HepG2 (cell line): Measurements from ENCODE around the gene TUBB3. TPM values are rescaled to one million over a fixed set of nuclear protein-coding genes. Genes with fewer than 3 reads are reported as not detected.

Source experiments
- FLYWCH1 ChIP-seq: sonication (generic); formaldehyde crosslinking; IDR thresholded peaks from 2 replicates; pipeline ENCODE4 v1.8.1; 2023; ENCODE audit warnings: mild to moderate bottlenecking, missing genetic modification reagents
- PHF5A ChIP-seq: IDR thresholded peaks from one replicate; pipeline ENCODE4 v1.6.1; 2018; ENCODE audit warnings: low read depth, missing genetic modification reagents; ENCODE audit not compliant: unreplicated experiment
- RAD51 ChIP-seq: fragments of 450-650 bp; IDR thresholded peaks from 2 replicates; pipeline ENCODE4 v1.6.1; 2016; ENCODE audit warnings: borderline replicate concordance
- SOX5 ChIP-seq: IDR thresholded peaks from 2 replicates; pipeline ENCODE4 v1.6.1; 2016; ENCODE audit warnings: borderline replicate concordance
- SP5 ChIP-seq: IDR thresholded peaks from 2 replicates; pipeline ENCODE4 v1.6.1; 2016; ENCODE audit warnings: low read depth, borderline replicate concordance
- SRSF1 ChIP-seq: fragments of 200-400 bp; formaldehyde crosslinking; optimal IDR thresholded peaks from 2 replicates; pipeline ENCODE3; 2017; ENCODE audit warnings: mild to moderate bottlenecking, low read depth, low read length, moderate library complexity
- SRY ChIP-seq: sonication (generic); formaldehyde crosslinking; IDR thresholded peaks from 2 replicates; pipeline ENCODE4 v1.8.0; 2022; ENCODE audit warnings: mild to moderate bottlenecking, missing genetic modification reagents
- ZFP91 ChIP-seq: sonication (generic); formaldehyde crosslinking; IDR thresholded peaks from 2 replicates; pipeline ENCODE4 v1.9.0; 2022; ENCODE audit warnings: missing genetic modification reagents, mild to moderate bottlenecking, borderline replicate concordance
- ZNF251 ChIP-seq: sonication (generic); formaldehyde crosslinking; IDR thresholded peaks from 2 replicates; pipeline ENCODE4 v1.9.0; 2021; ENCODE audit warnings: mild to moderate bottlenecking, missing genetic modification reagents
- ZNF274 ChIP-seq: sonication (generic); formaldehyde crosslinking; IDR thresholded peaks from 2 replicates; pipeline ENCODE4 v1.5.1; 2020; ENCODE audit warnings: mild to moderate bottlenecking, missing genetic modification reagents
- ZNF30 ChIP-seq: sonication (generic); formaldehyde crosslinking; IDR thresholded peaks from 2 replicates; pipeline ENCODE4 v1.5.0; 2020; ENCODE audit warnings: mild to moderate bottlenecking, missing genetic modification reagents
- ZNF326 ChIP-seq: sonication (generic); formaldehyde crosslinking; IDR thresholded peaks from 2 replicates; pipeline ENCODE4 v1.4.0; 2020; ENCODE audit warnings: missing genetic modification reagents, borderline replicate concordance
- ZNF441 ChIP-seq: sonication (generic); formaldehyde crosslinking; IDR thresholded peaks from 2 replicates; pipeline ENCODE4 v1.7.0; 2021; ENCODE audit warnings: missing genetic modification reagents, borderline replicate concordance
- ZNF619 ChIP-seq: sonication (generic); formaldehyde crosslinking; IDR thresholded peaks from 2 replicates; pipeline ENCODE4 v1.4.0; 2020; ENCODE audit warnings: mild to moderate bottlenecking, missing genetic modification reagents
- ZNF747 ChIP-seq: sonication (generic); formaldehyde crosslinking; IDR thresholded peaks from 2 replicates; pipeline ENCODE4 v1.8.1; 2023; ENCODE audit warnings: missing genetic modification reagents, mild to moderate bottlenecking, borderline replicate concordance
- ZNF782 ChIP-seq: sonication (generic); formaldehyde crosslinking; IDR thresholded peaks from 2 replicates; pipeline ENCODE4 v1.4.0; 2020; ENCODE audit warnings: missing genetic modification reagents, mild to moderate bottlenecking, borderline replicate concordance
- ZSCAN25 ChIP-seq: sonication (generic); formaldehyde crosslinking; IDR thresholded peaks from 2 replicates; pipeline ENCODE4 v1.8.0; 2022; ENCODE audit warnings: mild to moderate bottlenecking, missing genetic modification reagents
- polyA plus RNA-seq, 8 experiments: library from polyadenylated mRNA; depleted of rRNA in 3 of 8; stranded (reverse) in 7 of 8; unstranded in 1 of 8; fragments of >200 nt; fragmentation: Illumina TruSeq in 4 of 8; extraction: Trizol in 4 of 8; gene quantifications; 2 replicates each; pipeline versions ENCODE4 v1.2.1 to v1.2.3, GENCODE V29; 2011 to 2016; ENCODE audit warnings: low read depth in 4 of 8, missing spikeins in 1 of 8, mixed read lengths in 1 of 8; ENCODE audit not compliant: insufficient read depth in 1 of 8
- total RNA-seq, 5 experiments: library from RNA; depleted of rRNA; stranded (reverse); fragments of >200 nt; fragmentation: Illumina TruSeq; extraction: Trizol; gene quantifications; 2 replicates each; pipeline ENCODE4 v1.2.3, GENCODE V29; 2016; ENCODE audit warnings: low read depth in 1 of 5
- TF ChIP-seq, protein P1 (sequence below): sonication (generic); formaldehyde crosslinking; IDR thresholded peaks from 2 replicates; pipeline ENCODE4 v1.5.0; 2020; ENCODE audit warnings: mild to moderate bottlenecking, missing genetic modification reagents, borderline replicate concordance

Gene TUBB3
- total and polyA plus RNA-seq, 2 of the 13 experiments (the other 11 are each of a cell fraction or from before 2014, with no cell fraction given), result 110 to 185 TPM

DNA sequence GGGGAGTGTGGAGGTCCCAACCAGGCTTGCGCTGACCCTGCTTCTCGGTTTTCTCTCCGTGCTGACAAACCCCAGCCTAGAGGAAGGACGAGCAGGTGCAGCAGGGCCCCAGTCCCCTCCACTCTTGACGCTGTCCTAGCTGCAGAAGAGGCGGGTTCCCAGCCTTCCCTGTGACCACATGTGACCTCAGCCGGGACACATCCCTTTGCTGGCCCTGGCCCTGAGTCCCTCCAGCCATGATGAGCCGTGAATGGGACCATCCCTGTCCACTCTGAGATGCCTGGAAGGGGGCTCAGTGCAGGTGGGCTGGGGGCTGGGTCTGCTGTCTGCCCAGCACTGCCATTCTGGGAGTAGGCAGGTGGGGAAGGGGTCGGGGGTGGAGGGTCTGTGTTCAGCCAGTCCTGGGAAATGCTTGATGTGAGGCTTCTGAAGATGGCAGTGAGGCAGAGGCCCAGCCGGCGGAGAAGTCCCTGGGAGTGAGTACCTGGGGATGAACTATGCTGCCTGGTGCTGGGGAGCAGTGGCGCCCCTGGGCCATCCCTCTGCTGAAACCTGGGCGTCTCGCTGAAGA lies 1.9 kb upstream of the TUBB3 start (continued):
- TF ChIP-seq, protein P1, sequence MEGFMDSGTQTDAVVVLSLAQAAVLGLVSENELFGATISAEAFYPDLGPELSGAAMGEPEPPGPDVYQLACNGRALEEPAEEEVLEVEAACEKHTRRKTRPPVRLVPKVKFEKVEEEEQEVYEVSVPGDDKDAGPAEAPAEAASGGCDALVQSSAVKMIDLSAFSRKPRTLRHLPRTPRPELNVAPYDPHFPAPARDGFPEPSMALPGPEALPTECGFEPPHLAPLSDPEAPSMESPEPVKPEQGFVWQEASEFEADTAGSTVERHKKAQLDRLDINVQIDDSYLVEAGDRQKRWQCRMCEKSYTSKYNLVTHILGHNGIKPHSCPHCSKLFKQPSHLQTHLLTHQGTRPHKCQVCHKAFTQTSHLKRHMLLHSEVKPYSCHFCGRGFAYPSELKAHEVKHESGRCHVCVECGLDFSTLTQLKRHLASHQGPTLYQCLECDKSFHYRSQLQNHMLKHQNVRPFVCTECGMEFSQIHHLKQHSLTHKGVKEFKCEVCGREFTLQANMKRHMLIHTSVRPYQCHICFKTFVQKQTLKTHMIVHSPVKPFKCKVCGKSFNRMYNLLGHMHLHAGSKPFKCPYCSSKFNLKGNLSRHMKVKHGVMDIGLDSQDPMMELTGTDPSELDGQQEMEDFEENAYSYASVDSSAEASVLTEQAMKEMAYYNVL, result no peak; the same call in 1 of the 2 replicates
- TF ChIP-seq ZNF326 (peak; percentile 44; the same call in 1 of the 2 replicates), ZNF782 (CRISPR knock-in tag) (0 out of 2 replicates have a peak, but pooled peaks have one; percentile 16), PHF5A (no peak), ZNF30 (no peak), SP5 (0 out of 2 replicates have a peak, but pooled peaks have one; percentile 28), RAD51 (no peak), SRSF1 (no peak), ZNF251 (CRISPR knock-in tag) (peak; percentile 23; the same call in 1 of the 2 replicates), ZNF274 (CRISPR knock-in tag) (peak; percentile 16; the same call in 1 of the 2 replicates), SRY (CRISPR knock-in tag) (no peak), FLYWCH1 (no peak), ZFP91 (CRISPR knock-in tag) (0 out of 2 replicates have a peak, but pooled peaks have one; percentile 7), ZNF441 (CRISPR knock-in tag) (no peak), ZSCAN25 (CRISPR knock-in tag) (no peak; the same call in 1 of the 2 replicates), ZNF619 (CRISPR knock-in tag) (no peak), ZNF747 (CRISPR knock-in tag) (peak; percentile 32; the same call in 1 of the 2 replicates), SOX5 (CRISPR knock-in tag) (no peak)
